ENCODE measurements around the gene CD3E. TPM values are rescaled to one million over a fixed set of nuclear protein-coding genes. Genes with fewer than 3 reads are reported as not detected.

The CD3E gene
- total and polyA plus RNA-seq, 2 experiments from 2014 or later = not detected

DNA sequence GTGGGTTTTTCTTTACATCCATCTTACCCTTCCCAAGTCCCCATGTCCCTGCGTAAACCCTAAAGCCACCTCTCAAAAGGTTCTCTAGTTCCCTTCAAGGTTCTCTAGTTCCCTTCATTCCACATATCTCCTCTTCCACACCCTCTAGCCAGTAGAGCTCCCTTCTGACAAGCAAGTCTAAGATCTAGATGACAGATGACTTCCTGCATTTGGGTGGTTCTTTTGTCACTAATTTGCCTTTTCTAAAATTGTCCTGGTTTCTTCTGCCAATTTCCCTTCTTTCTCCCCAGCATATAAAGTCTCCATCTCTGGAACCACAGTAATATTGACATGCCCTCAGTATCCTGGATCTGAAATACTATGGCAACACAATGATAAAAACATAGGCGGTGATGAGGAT is 7.8 kb downstream of the CD3E start (continued):
- TF ChIP-seq, protein P1, sequence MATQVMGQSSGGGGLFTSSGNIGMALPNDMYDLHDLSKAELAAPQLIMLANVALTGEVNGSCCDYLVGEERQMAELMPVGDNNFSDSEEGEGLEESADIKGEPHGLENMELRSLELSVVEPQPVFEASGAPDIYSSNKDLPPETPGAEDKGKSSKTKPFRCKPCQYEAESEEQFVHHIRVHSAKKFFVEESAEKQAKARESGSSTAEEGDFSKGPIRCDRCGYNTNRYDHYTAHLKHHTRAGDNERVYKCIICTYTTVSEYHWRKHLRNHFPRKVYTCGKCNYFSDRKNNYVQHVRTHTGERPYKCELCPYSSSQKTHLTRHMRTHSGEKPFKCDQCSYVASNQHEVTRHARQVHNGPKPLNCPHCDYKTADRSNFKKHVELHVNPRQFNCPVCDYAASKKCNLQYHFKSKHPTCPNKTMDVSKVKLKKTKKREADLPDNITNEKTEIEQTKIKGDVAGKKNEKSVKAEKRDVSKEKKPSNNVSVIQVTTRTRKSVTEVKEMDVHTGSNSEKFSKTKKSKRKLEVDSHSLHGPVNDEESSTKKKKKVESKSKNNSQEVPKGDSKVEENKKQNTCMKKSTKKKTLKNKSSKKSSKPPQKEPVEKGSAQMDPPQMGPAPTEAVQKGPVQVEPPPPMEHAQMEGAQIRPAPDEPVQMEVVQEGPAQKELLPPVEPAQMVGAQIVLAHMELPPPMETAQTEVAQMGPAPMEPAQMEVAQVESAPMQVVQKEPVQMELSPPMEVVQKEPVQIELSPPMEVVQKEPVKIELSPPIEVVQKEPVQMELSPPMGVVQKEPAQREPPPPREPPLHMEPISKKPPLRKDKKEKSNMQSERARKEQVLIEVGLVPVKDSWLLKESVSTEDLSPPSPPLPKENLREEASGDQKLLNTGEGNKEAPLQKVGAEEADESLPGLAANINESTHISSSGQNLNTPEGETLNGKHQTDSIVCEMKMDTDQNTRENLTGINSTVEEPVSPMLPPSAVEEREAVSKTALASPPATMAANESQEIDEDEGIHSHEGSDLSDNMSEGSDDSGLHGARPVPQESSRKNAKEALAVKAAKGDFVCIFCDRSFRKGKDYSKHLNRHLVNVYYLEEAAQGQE (IDR thresholded peaks at IDR 0.05; ENCODE audit: unreplicated experiment) = no peak
- no peak for TF ChIP-seq NANOG (IDR thresholded peaks at IDR 0.05; ENCODE audit: borderline replicate concordance)
- no peak for TF ChIP-seq ZNF331 (CRISPR knock-in tag; IDR thresholded peaks at IDR 0.05; ENCODE audit: low read depth)
- no peak for TF ChIP-seq POLR2AphosphoS5 (IDR thresholded peaks at IDR 0.05; ENCODE audit: low read depth)
- TF ChIP-seq EZH2phosphoT487 (IDR thresholded peaks at IDR 0.05; ENCODE audit: unreplicated experiment) = no peak
- no peak for TF ChIP-seq ZNF114 (CRISPR knock-in tag; IDR thresholded peaks at IDR 0.05)
- TF ChIP-seq STAT1 (IDR thresholded peaks at IDR 0.05; ENCODE audit: unreplicated experiment) = no peak

DNA sequence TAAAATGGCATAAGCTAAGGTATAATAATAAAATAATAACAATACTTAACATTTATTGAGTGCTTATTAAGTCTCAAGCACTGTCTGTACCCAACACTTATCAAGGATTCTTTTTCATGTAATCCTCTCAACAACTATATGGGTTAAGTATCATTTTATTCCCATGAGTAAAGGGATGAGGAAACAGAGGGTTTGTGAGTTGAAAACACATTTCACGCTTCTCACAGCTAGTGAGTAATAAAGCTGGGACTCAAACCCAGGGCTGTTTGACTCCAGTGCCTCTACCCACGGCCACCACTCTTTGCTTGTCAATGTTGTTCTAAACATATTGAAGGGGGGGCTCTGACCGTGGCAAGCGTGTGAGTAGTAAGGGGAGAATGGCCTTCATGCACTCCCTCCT is 8.7 kb downstream of the CD3E start:
- Mint-ChIP-seq H3K4me3 (no peak overlapping the region), H3K36me3 (ENCODE audit: low read depth) (no peaks in the 10 kb centered on the region), H3K27ac (no peak overlapping the region), H3K27me3 (ENCODE audit: insufficient read depth, low read depth, poor library complexity) (peaks cover 7% of the 10 kb centered on the region), H3K4me1 (peaks cover 23% of the 10 kb centered on the region), H3K9me3 (no peaks in the 10 kb centered on the region)
- Histone ChIP-seq H3K4me1 (ENCODE audit: insufficient read depth) (peaks cover 23% of the 10 kb centered on the region), H3K27me3 (ENCODE audit: insufficient read depth) (peaks cover 20% of the 10 kb centered on the region; the same call in 1 of the 2 replicates), H3K79me2 (replicated peaks; ENCODE audit: insufficient read depth) (no peaks in the 10 kb centered on the region), H3K9me2 (ENCODE audit: insufficient read depth) (no peaks in the 10 kb centered on the region), H3F3A (replicated peaks; ENCODE audit: low read depth) (peaks cover 9% of the 10 kb centered on the region), H3K4me3 (no peak overlapping the region), H2AFZ (no peak overlapping the region), H4K20me1 (replicated peaks; ENCODE audit: insufficient read depth) (no peaks in the 10 kb centered on the region), H3K4me2 (no peak overlapping the region), H3K36me3 (ENCODE audit: insufficient read depth) (no peaks in the 10 kb centered on the region), H3K27ac (ENCODE audit: low read depth) (no peak overlapping the region)
- ATAC-seq (no peak), DNase-seq (ENCODE audit: low spot score) (no peak)
- TF ChIP-seq EZH2phosphoT487 (IDR thresholded peaks at IDR 0.05; ENCODE audit: unreplicated experiment) (no peak), EZH2 (IDR thresholded peaks at IDR 0.05; ENCODE audit: low read depth, unreplicated experiment) (no peak), POLR2AphosphoS5 (IDR thresholded peaks at IDR 0.05; ENCODE audit: low read depth) (no peak), ZNF331 (CRISPR knock-in tag; IDR thresholded peaks at IDR 0.05; ENCODE audit: low read depth) (no peak), CREB1 (CRISPR knock-in tag; IDR thresholded peaks at IDR 0.05; ENCODE audit: low read depth) (no peak), NANOG (IDR thresholded peaks at IDR 0.05; ENCODE audit: borderline replicate concordance) (no peak)
- TF ChIP-seq, protein P1 (IDR thresholded peaks at IDR 0.05; ENCODE audit: unreplicated experiment) = no peak
- TF ChIP-seq, protein P2, sequence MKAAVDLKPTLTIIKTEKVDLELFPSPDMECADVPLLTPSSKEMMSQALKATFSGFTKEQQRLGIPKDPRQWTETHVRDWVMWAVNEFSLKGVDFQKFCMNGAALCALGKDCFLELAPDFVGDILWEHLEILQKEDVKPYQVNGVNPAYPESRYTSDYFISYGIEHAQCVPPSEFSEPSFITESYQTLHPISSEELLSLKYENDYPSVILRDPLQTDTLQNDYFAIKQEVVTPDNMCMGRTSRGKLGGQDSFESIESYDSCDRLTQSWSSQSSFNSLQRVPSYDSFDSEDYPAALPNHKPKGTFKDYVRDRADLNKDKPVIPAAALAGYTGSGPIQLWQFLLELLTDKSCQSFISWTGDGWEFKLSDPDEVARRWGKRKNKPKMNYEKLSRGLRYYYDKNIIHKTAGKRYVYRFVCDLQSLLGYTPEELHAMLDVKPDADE (IDR thresholded peaks at IDR 0.05) = no peak
